GM12873 (cell line): Measurements from ENCODE around the gene KLHL21.
A peak's percentile ranks its signal among the peaks of the same experiment; 100 is the strongest.

Source experiments
- TF ChIP-seq, protein P1 (sequence below): IDR thresholded peaks from 2 replicates; pipeline ENCODE4 v1.5.1; 2012; ENCODE audit warnings: low read depth, mild to moderate bottlenecking, moderate library complexity, low read length, control low read depth; ENCODE audit not compliant: insufficient read depth; ENCODE audit errors: missing control alignments

Gene KLHL21

DNA sequence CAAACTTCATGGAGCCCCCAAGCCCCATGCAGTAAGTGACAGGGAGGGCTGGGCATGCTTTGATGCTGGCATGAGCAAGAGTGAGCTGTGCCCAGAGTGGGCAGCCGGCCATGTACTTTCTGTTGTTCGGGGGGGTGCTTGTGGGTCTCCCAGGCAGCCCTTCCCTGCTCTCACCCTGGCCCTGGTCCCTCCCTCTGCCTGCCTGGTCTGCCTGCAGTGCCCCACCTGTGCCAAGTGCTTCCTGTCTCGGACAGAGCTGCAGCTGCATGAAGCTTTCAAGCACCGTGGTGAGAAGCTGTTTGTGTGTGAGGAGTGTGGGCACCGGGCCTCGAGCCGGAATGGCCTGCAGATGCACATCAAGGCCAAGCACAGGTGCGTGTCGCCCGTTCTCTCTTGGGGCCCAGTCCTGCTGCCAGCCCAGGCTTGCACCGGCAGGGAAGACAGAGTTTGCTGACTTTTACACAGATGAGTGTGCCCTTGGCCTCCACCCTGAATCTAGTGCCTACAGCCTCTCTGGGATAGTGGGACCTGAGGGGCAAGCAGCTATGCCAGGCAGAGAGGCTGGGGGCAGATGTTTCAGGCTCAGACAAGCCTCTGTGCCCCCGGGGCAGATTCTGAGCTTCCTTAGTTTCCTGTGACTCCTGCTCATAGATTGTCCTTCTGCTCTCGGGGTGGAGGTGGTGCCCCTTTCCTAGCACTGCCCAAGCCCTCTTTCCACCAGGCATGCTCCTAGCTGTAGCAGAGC is 15.2 kb downstream of the KLHL21 start:
- TF ChIP-seq, protein P1, sequence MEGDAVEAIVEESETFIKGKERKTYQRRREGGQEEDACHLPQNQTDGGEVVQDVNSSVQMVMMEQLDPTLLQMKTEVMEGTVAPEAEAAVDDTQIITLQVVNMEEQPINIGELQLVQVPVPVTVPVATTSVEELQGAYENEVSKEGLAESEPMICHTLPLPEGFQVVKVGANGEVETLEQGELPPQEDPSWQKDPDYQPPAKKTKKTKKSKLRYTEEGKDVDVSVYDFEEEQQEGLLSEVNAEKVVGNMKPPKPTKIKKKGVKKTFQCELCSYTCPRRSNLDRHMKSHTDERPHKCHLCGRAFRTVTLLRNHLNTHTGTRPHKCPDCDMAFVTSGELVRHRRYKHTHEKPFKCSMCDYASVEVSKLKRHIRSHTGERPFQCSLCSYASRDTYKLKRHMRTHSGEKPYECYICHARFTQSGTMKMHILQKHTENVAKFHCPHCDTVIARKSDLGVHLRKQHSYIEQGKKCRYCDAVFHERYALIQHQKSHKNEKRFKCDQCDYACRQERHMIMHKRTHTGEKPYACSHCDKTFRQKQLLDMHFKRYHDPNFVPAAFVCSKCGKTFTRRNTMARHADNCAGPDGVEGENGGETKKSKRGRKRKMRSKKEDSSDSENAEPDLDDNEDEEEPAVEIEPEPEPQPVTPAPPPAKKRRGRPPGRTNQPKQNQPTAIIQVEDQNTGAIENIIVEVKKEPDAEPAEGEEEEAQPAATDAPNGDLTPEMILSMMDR = no peak

DNA sequence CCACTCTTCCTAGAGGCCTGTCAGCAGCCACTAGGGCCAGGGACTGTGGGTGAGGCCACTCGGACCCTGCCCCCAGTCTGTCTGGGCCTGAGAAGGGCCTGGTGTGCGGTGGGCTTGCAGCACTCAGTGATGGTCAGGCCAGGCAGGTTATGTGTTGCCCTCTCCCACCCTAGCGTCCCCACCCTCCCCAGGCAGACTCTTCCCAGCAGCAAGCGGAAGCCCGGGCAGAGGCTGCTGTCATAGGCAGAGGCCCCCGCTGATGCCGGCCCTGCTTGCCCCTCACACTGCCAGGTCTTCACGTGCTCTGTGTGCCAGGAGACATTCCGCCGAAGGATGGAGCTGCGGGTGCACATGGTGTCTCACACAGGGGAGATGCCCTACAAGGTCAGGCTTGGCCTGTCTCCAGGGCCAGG is 16.3 kb downstream of the KLHL21 start:
- TF ChIP-seq, protein P1 = no peak

DNA sequence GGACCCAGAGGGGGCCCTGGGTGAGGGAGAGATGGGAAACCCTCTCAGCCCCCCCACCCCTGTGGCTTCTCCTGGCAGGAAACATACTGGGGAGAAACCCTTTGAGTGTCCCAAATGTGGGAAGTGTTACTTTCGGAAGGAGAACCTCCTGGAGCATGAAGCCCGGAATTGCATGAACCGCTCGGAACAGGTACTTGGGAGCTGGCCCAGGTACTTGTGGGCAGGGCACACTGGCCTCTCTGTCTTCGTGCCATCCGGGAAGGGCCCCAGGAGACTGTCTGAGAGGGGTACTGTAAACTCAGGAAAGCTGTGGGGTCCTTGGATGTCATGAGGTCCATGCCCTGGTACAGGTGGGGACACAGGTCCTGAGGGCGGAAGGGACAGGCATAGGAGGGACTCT is 16.8 kb downstream of the KLHL21 start:
- TF ChIP-seq, protein P1 = no peak

DNA sequence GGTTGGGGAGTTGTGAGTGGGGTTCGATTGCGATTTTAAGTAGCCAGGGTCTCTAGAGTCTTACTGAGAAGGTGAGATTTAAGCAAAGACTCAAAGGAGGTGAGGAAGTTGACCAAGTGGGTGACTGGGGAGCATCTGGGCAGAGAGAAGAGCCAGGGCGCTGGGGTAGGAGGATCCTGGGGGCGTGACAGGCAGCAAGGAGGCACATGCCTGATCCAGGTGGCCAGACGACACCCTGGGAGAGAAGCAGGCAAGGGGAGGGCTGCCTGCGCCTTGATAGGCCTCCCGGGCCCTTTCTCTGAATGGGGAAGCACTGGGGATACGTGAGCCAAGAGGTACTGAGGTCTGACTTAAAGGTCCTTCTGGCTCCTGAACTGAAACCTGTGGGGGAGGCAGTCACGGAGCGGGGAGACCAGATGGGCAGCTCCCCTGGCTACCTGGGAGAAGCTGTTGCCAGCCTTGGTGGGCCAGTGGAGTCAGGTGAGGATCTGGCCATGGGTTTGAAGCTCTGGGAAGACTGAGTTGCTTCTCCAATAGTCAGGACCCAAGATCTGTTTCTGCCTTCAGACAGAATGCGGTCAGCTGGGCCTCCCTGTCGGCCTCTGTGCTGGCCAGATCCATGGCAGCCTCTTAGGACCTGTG is 17.5 kb downstream of the KLHL21 start:
- TF ChIP-seq, protein P1 = no peak

DNA sequence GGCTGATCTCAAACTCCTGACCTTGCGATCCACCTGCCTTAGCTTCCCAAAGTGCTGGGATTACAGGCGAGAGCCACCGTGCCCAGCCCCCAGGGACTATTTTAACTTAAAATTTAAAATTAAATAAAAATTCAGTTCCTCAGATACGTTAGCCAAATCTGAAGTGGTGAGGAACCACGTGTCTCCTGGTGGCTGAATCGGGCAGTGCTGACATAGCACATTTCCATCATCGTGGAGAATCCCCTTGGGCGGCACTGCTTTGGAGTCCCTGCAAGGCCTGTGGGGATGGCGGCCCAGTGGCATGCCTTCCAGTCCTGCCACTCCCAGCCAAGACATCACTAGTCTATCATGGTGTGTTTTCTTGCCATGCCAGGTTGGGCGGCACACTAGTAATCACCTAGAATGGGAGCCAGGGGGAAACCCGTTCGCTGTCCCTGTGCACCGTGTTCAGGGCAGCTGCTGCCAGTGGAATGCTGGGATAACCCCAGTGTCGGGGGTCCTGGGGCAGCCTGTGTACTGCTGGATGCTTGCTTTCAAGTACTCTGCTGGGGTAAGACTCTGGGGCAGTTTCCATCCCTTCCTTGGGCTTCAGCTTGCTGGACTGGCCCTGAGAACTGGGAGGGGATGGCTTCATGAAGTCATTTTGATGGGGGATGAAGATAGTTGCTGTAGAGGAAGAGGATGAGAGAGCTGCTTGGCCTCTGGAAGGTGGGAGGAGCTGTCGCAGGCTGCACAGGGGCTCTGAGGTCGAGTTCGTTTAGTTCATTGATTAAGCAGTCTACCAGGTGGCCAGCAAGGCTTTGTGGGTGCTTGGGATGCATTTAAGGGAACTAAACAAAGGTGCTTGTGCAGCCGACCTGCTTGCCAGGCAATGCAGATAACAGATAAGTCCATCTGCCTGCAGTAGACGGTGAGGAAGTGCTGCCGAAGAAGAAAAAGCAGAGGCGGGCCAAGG is 18.3 kb downstream of the KLHL21 start:
- TF ChIP-seq, protein P1 = peak; percentile 18

DNA sequence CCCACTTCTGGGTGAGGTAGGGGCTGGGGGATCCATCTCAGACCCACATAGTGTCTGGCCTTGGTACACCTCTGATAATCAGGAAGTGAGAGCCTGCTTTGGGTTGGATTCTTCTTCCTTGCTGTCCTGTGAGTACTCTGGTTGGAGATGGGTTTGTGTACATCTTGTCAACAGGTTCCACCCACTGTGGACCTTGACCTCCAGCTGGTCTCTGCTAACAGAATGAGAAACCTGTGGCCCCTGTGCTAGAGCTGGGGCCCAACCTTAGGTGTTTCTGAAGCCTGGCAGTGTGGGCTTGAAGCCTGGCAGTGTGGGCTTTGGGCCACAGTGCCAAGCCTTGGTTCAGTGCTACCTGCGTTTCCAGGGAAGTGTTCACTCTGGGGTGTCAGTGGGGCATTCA is 20.3 kb downstream of the KLHL21 start:
- TF ChIP-seq, protein P1 = no peak
